Naive B cell (primary cell): ENCODE data around the gene TFPT. TPM values are rescaled to one million over a fixed set of nuclear protein-coding genes. Genes with fewer than 3 reads are reported as not detected.
"Not testable (repeated sequence)": the region's sequence is repeated elsewhere in the genome, so short reads cannot be mapped to it uniquely, and the experiment has no call there.

Source experiments
- ATAC-seq, 2 donors: fragments of 150-1000 bp; cut with Tn5 transposase; 2 replicates each; pipeline ENCODE4 v1.10.0; 2021; ENCODE audit warnings: low read depth in 2 of 2, mild to moderate bottlenecking in 2 of 2, moderate library complexity in 2 of 2
- DNase-seq: peaks from one replicate; pipeline ENCODE4 v3.0.0; 2022
- H3K27ac Mint-ChIP-seq, 6 donors: one replicate each; pipeline ENCODE4 v1.8.0; 2020 to 2022; ENCODE audit warnings: mild to moderate bottlenecking in 6 of 6, mixed read lengths in 6 of 6, moderate library complexity in 5 of 6, inconsistent platforms in 2 of 6
- H3K27me3 Mint-ChIP-seq, 3 donors: one replicate each; pipeline ENCODE4 v1.8.0; 2021 to 2022; ENCODE audit warnings: mixed read lengths in 3 of 3, mild to moderate bottlenecking in 1 of 3
- H3K36me3 Mint-ChIP-seq, 2 donors: one replicate each; pipeline ENCODE4 v1.8.0; 2020 to 2022; ENCODE audit warnings: mixed read lengths in 2 of 2, inconsistent platforms in 1 of 2, mild to moderate bottlenecking in 1 of 2
- H3K4me1 Mint-ChIP-seq, 3 donors: one replicate each; pipeline ENCODE4 v1.8.0; 2020 to 2022; ENCODE audit warnings: mixed read lengths in 3 of 3, inconsistent platforms in 1 of 3, mild to moderate bottlenecking in 1 of 3, moderate library complexity in 1 of 3
- H3K4me3 Mint-ChIP-seq, 8 donors: one replicate each; pipeline ENCODE4 v1.8.0; 2020 to 2022; ENCODE audit warnings: mild to moderate bottlenecking in 8 of 8, mixed read lengths in 8 of 8, moderate library complexity in 8 of 8, inconsistent platforms in 2 of 8
- H3K9me3 Mint-ChIP-seq, 7 donors: one replicate each; pipeline ENCODE4 v1.8.0; 2020 to 2022; ENCODE audit warnings: mixed read lengths in 7 of 7, mild to moderate bottlenecking in 5 of 7, inconsistent platforms in 2 of 7, moderate library complexity in 1 of 7
- polyA plus RNA-seq, 6 donors: library from polyadenylated mRNA; unstranded; fragments of 300-500 nt; fragmentation: Illumina TruSeq; gene quantifications; one replicate each; pipeline ENCODE4 v1.2.3, GENCODE V29; 2021; ENCODE audit warnings: low read depth in 6 of 6

The TFPT gene
- polyA plus RNA-seq, 6 donors from 2014 or later: 7.2 to 11.6 (median 9.2) TPM

GRCh38 chr19:54099903-54100255, 15.6 kb downstream of the TFPT start:
- not testable (repeated sequence) for DNase-seq, H3K4me3 Mint-ChIP-seq, H3K36me3 Mint-ChIP-seq, H3K27ac Mint-ChIP-seq, H3K9me3 Mint-ChIP-seq, ATAC-seq
- Mint-ChIP-seq H3K27me3 (peaks cover 5 to 15% (median 13%) of the 10 kb centered on the region in 3 donors), H3K4me1 (peaks cover 26 to 42% (median 30%) of the 10 kb centered on the region in 3 donors)

DNA sequence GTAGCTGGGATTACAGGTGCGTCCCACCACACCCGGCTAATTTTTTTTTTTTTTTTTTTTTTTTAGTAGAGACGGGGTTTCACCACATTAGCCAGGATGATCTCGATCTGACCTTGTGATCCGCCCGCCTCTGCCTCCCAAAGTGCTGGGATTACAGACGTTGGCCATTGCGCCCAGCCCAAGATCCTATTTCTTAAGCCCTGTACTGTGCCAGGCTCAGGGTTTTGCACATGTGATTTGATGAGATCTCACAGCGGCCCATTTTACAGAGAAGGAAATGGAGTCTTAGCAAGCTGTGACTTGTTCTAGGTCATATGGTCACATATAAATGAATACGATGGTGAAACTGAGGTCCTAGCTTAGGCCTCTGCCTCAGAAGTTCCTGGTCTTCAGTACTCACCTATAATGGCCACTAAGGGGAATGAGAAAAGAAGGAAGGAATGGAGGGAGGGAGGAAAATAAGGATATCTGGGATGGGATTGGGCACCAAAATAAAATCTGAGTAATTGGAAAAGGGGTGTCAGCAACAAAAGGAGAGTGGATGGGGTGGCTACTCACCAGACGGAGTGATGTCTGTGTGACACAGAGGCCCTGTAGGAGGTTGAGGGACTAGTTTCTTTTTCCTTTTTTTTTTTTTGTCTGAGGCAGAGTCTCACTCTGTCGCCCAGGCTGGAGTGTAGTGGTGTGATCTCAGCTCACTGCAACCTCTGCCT, 16.1 kb downstream of the TFPT start:
- Mint-ChIP-seq H3K36me3 (peaks cover 0 to 9% of the 10 kb centered on the region in 2 donors), H3K4me1 (peaks cover 26 to 40% (median 30%) of the 10 kb centered on the region in 3 donors), H3K4me3 (no peak overlapping the region), H3K27me3 (peaks cover 10 to 20% (median 13%) of the 10 kb centered on the region in 3 donors), H3K27ac (no peak overlapping the region), H3K9me3 (peaks cover 0 to 3% (median 0%) of the 10 kb centered on the region in 7 donors)
- DNase-seq: no peak
- ATAC-seq: no peak

GRCh38 chr19:54096617-54097106, 18.8 kb downstream of the TFPT start:
- Mint-ChIP-seq H3K4me3 (peak overlapping the region; percentile 43 to 85 (median 68)), H3K36me3 (peaks cover 5 to 9% of the 10 kb centered on the region in 2 donors), H3K27me3 (peaks cover 23 to 38% (median 25%) of the 10 kb centered on the region in 3 donors), H3K9me3 (peaks cover 0 to 13% (median 2%) of the 10 kb centered on the region in 7 donors), H3K4me1 (peaks cover 14 to 18% (median 18%) of the 10 kb centered on the region in 3 donors), H3K27ac (peak overlapping the region in 1 of 6 donors; percentile 27)
- DNase-seq (no peak), ATAC-seq (peak; percentile 46 to 51)

DNA sequence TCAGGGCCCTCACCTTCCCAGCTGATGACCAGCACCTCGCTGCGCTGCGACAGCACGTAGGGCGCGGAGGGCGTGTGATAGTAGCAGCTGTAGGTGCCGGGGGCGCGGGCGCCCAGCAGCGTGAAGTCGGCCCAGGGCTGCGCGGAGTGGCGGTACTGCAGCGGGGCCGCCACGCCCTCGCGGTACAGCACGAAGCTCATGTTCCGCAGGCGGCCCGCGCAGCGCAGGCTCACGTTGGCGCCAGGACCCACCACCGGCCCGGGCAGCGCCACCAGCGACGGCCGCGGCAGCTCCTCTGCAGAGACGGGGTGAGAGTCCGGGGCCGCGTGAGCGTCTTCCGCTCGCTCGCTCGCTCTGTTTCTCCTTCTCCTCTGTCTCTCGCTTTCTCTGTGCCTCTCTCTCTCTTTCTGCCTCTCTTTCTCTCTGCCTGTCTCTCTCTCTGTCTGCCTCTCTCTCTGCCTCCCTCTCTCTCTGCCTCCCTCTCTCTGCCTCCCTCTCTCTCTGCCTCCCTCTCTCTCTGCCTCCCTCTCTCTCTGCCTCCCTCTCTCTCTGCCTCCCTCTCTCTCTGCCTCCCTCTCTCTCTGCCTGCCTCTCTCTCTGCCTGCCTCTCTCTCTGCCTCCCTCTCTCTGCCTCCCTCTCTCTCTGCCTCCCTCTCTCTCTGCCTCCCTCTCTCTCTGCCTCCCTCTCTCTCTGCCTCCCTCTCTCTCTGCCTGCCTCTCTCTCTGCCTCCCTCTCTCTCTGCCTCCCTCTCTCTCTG, 19.4 kb downstream of the TFPT start:
- Mint-ChIP-seq H3K9me3 (peaks cover 0 to 13% (median 2%) of the 10 kb centered on the region in 7 donors), H3K4me3 (peak overlapping the region; percentile 70 to 85 (median 76)), H3K27me3 (peaks cover 29 to 44% (median 29%) of the 10 kb centered on the region in 3 donors), H3K27ac (peak overlapping the region in 3 of 6 donors; percentile 12 to 66 (median 27)), H3K4me1 (peaks cover 11 to 18% (median 16%) of the 10 kb centered on the region in 3 donors)
- not testable (repeated sequence) for H3K36me3 Mint-ChIP-seq
- ATAC-seq (peak; percentile 86 to 90), DNase-seq (peak; percentile 32)

GRCh38 chr19:54095136-54095858, 20.2 kb downstream of the TFPT start:
- no peak for ATAC-seq
- Mint-ChIP-seq H3K4me1 (peaks cover 9 to 18% (median 12%) of the 10 kb centered on the region in 3 donors), H3K9me3 (peaks cover 0 to 13% (median 2%) of the 10 kb centered on the region in 7 donors), H3K36me3 (peaks cover 5 to 9% of the 10 kb centered on the region in 2 donors), H3K27me3 (peaks cover 30 to 48% (median 31%) of the 10 kb centered on the region in 3 donors), H3K27ac (no peak overlapping the region), H3K4me3 (peak overlapping the region in 3 of 8 donors; percentile 44 to 77 (median 71))
- no peak for DNase-seq

- peaks cover 9 to 18% (median 12%) of the 10 kb centered on the region in 3 donors for H3K4me1 Mint-ChIP-seq
- H3K4me3 Mint-ChIP-seq: peak overlapping the region in 3 of 8 donors; percentile 44 to 76 (median 45)
- DNase-seq (no peak), ATAC-seq (no peak)
- H3K36me3 Mint-ChIP-seq: peaks cover 5 to 9% of the 10 kb centered on the region in 2 donors
- no peak overlapping the region for H3K27ac Mint-ChIP-seq
- H3K27me3 Mint-ChIP-seq: peaks cover 30 to 50% (median 31%) of the 10 kb centered on the region in 3 donors
- peaks cover 0 to 13% (median 2%) of the 10 kb centered on the region in 7 donors for H3K9me3 Mint-ChIP-seq
Measured at GRCh38 chr19:54094426-54095000, 20.9 kb downstream of the TFPT start.

- peaks cover 14 to 22% (median 15%) of the 10 kb centered on the region in 3 donors for H3K27me3 Mint-ChIP-seq
- H3K4me3 Mint-ChIP-seq: no peak overlapping the region
- H3K27ac Mint-ChIP-seq: peak overlapping the region in 1 of 6 donors; percentile 7
- ATAC-seq: no peak
- DNase-seq: no peak
- peaks cover 0 to 24% (median 21%) of the 10 kb centered on the region in 7 donors for H3K9me3 Mint-ChIP-seq
- H3K4me1 Mint-ChIP-seq: no peaks in the 10 kb centered on the region
- peaks cover 0 to 10% of the 10 kb centered on the region in 2 donors for H3K36me3 Mint-ChIP-seq
Measured at GRCh38 chr19:54084410-54084809, 31.0 kb downstream of the TFPT start.

DNA sequence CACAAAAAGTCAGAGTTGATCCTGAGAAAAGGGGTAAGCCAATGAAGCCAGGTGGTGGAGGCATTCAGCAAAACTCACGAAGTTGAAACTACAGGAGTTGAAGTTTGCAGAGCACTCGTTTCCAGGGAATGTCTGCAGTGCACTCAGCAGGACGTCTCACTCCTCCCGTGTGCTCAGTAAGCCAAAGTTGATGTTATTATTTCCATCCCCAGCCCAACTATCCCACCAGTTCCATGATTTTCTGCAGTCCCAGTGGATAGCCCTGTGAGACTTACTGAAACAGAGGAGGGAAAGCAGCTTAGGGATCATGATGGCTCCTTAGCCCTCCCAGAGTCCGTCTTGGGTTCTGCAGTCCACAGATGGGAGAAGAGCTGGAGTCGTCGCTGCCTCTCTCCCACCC, 34.4 kb downstream of the TFPT start, which contains the start of gene TARM1:
Gene TARM1 (minus strand): TSS at position 334 of the 400 bp plus-strand sequence. CDS start 25 bp downstream, at position 309.
- peaks cover 4 to 17% (median 11%) of the 10 kb centered on the region in 3 donors for H3K27me3 Mint-ChIP-seq
- H3K4me1 Mint-ChIP-seq: no peaks in the 10 kb centered on the region
- no peak within 1 kb of the TSS for H3K27ac Mint-ChIP-seq
- ATAC-seq (no peak), DNase-seq (no peak)
- H3K36me3 Mint-ChIP-seq: peaks cover 0 to 10% of the 10 kb centered on the region in 2 donors
- H3K4me3 Mint-ChIP-seq: peak within 1 kb of the TSS in 1 of 8 donors; percentile 6
- H3K9me3 Mint-ChIP-seq: peaks cover 0 to 24% (median 21%) of the 10 kb centered on the region in 7 donors

- Mint-ChIP-seq H3K4me3 (no peak overlapping the region), H3K4me1 (no peaks in the 10 kb centered on the region), H3K9me3 (peaks cover 0 to 18% (median 14%) of the 10 kb centered on the region in 7 donors), H3K27ac (no peak overlapping the region), H3K27me3 (peaks cover 5 to 20% (median 9%) of the 10 kb centered on the region in 3 donors), H3K36me3 (peaks cover 0 to 10% of the 10 kb centered on the region in 2 donors)
- DNase-seq (no peak), ATAC-seq (no peak)
Measured at GRCh38 chr19:54077334-54077733, 38.1 kb downstream of the TFPT start.

DNA sequence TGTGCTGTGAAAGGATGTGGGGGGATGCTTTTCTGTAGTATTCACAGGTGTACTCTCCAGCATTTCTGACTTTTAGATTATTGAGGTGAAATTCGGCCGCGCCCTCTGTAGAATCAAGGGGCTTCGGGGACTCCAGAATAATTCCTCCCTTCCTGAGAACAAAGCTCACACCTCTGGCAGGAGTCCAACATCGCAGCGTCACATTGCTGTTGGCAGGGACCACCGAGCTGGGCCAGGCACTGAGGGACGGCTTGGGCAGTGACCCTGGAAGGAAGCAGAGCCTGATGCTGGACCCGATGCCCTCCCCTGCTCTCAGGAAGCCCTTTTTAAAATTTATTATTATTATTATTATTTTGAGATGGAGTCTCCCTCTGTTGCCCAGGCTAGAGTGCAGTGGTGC, 40.6 kb downstream of the TFPT start:
- no peaks in the 10 kb centered on the region for H3K4me1 Mint-ChIP-seq
- no peak overlapping the region for H3K27ac Mint-ChIP-seq
- H3K27me3 Mint-ChIP-seq: peaks cover 5 to 18% (median 9%) of the 10 kb centered on the region in 3 donors
- H3K36me3 Mint-ChIP-seq: peaks cover 0 to 4% of the 10 kb centered on the region in 2 donors
- ATAC-seq (no peak), DNase-seq (no peak)
- peaks cover 0 to 4% (median 2%) of the 10 kb centered on the region in 7 donors for H3K9me3 Mint-ChIP-seq
- H3K4me3 Mint-ChIP-seq: no peak overlapping the region

DNA sequence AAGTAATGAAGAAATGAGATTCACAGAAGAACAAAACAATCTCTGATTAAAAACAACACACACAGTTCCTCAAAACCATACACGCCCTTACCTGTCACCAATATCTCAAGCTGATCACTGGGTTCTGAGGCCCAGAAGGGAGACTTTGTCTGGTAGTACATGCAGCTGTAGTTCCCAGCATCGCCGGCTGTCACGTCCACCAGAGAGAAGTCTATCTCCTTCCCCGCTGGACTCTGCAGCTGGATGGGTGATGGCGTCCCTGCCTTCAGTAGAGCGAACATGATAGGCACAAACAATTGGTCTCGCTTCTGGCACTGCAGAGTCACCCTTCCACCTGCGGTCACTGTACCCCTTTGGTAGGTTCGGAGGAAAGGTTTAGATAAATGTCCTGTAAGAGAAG, 41.6 kb downstream of the TFPT start:
- Mint-ChIP-seq H3K4me3 (no peak overlapping the region), H3K27me3 (peaks cover 5 to 14% (median 9%) of the 10 kb centered on the region in 3 donors), H3K9me3 (peaks cover 0 to 6% (median 0%) of the 10 kb centered on the region in 7 donors), H3K36me3 (no peaks in the 10 kb centered on the region), H3K27ac (peak overlapping the region in 1 of 6 donors; percentile 65), H3K4me1 (no peaks in the 10 kb centered on the region)
- DNase-seq (no peak), ATAC-seq (no peak)

GRCh38 chr19:54069470-54069869, 46.0 kb downstream of the TFPT start:
- ATAC-seq (no peak), DNase-seq (no peak)
- H3K27me3 Mint-ChIP-seq: peaks cover 5 to 17% (median 12%) of the 10 kb centered on the region in 3 donors
- H3K4me1 Mint-ChIP-seq: no peaks in the 10 kb centered on the region
- peaks cover 0 to 7% of the 10 kb centered on the region in 2 donors for H3K36me3 Mint-ChIP-seq
- H3K9me3 Mint-ChIP-seq: peaks cover 0 to 8% (median 0%) of the 10 kb centered on the region in 7 donors
- no peak overlapping the region for H3K4me3 Mint-ChIP-seq
- H3K27ac Mint-ChIP-seq: no peak overlapping the region
